PFSK-1 (cell line): ENCODE results near the gene HLA-DPA1.

Source experiments
- FOXP2 ChIP-seq: optimal IDR thresholded peaks from 2 replicates; pipeline ENCODE3; 2011; ENCODE audit warnings: borderline replicate concordance, control low read depth, inconsistent platforms; ENCODE audit not compliant: insufficient read depth; ENCODE audit errors: extremely low read length, extremely low read depth
- POLR2AphosphoS5 ChIP-seq: IDR thresholded peaks from 2 replicates; pipeline ENCODE4 v1.6.1; 2012; ENCODE audit warnings: low read depth, mild to moderate bottlenecking, control low read depth, low read length, moderate library complexity
- REST ChIP-seq, 2 experiments: IDR thresholded peaks; 2 replicates each; pipeline versions ENCODE4 v1.6.1 to v1.8.0; 2011 to 2012; ENCODE audit warnings: low read depth in 2 of 2, low read length in 2 of 2, control low read depth in 1 of 2, inconsistent platforms in 1 of 2, mild to moderate bottlenecking in 1 of 2, moderate library complexity in 1 of 2; ENCODE audit not compliant: insufficient read depth in 1 of 2
- SIN3A ChIP-seq: IDR thresholded peaks from 2 replicates; pipeline ENCODE4 v1.6.1; 2012; ENCODE audit warnings: mild to moderate bottlenecking, low read length, moderate library complexity, borderline replicate concordance; ENCODE audit not compliant: insufficient read depth
- TAF1 ChIP-seq: IDR thresholded peaks from 2 replicates; pipeline ENCODE4 v1.6.1; 2012; ENCODE audit warnings: low read length, control low read depth, borderline replicate concordance; ENCODE audit not compliant: insufficient read depth

HLA-DPA1 gene

GRCh38 chr6:33072508-33073100 lies 845 bp downstream of the HLA-DPA1 start:
- TF ChIP-seq SIN3A = no peak
- no peak for TF ChIP-seq REST (IDR thresholded peaks at IDR 0.05; ENCODE audit: insufficient read depth in 1 of 2, low read depth in 2 of 2, low read length in 2 of 2)
- TF ChIP-seq POLR2AphosphoS5 = no peak
- no peak for TF ChIP-seq FOXP2
- TF ChIP-seq TAF1 = no peak

- no peak for TF ChIP-seq TAF1
- no peak for TF ChIP-seq FOXP2
- TF ChIP-seq REST (IDR thresholded peaks at IDR 0.05; ENCODE audit: insufficient read depth in 1 of 2, low read depth in 2 of 2, low read length in 2 of 2) = no peak
- no peak for TF ChIP-seq POLR2AphosphoS5
- no peak for TF ChIP-seq SIN3A
Measured at GRCh38 chr6:33071569-33071968, 1.9 kb downstream of the HLA-DPA1 start.

- no peak for TF ChIP-seq SIN3A
- no peak for TF ChIP-seq POLR2AphosphoS5
- no peak for TF ChIP-seq FOXP2
- TF ChIP-seq REST (IDR thresholded peaks at IDR 0.05; ENCODE audit: insufficient read depth in 1 of 2, low read depth in 2 of 2, low read length in 2 of 2) = no peak
- no peak for TF ChIP-seq TAF1
Measured at GRCh38 chr6:33070909-33071308, 2.5 kb downstream of the HLA-DPA1 start.

GRCh38 chr6:33069021-33069738 lies 4.3 kb downstream of the HLA-DPA1 start:
- no peak for TF ChIP-seq SIN3A
- no peak for TF ChIP-seq POLR2AphosphoS5
- no peak for TF ChIP-seq TAF1
- no peak for TF ChIP-seq REST (IDR thresholded peaks at IDR 0.05; ENCODE audit: insufficient read depth in 1 of 2, low read depth in 2 of 2, low read length in 2 of 2)
- no peak for TF ChIP-seq FOXP2

GRCh38 chr6:33066917-33067521 lies 6.4 kb downstream of the HLA-DPA1 start:
- TF ChIP-seq SIN3A (no peak), POLR2AphosphoS5 (no peak)
